Choroid plexus epithelial cell (primary cell): ENCODE data around the gene GPR180.

Experiments
- DNase-seq: peaks from one replicate; pipeline ENCODE4 v3.0.0-alpha.2; 2010; ENCODE audit warnings: low read depth
- H3K4me3 ChIP-seq: 2 replicates; pipeline ENCODE4 v1.5.1; 2011; ENCODE audit warnings: low read depth, mild to moderate bottlenecking, control low read depth, low read length, moderate library complexity
- TF ChIP-seq, protein P1 (sequence below): conservative IDR thresholded peaks from 2 replicates; pipeline ENCODE4 v1.5.1; 2011; ENCODE audit warnings: low read depth, mild to moderate bottlenecking, control low read depth, inconsistent platforms, low read length, moderate library complexity

Gene GPR180

DNA sequence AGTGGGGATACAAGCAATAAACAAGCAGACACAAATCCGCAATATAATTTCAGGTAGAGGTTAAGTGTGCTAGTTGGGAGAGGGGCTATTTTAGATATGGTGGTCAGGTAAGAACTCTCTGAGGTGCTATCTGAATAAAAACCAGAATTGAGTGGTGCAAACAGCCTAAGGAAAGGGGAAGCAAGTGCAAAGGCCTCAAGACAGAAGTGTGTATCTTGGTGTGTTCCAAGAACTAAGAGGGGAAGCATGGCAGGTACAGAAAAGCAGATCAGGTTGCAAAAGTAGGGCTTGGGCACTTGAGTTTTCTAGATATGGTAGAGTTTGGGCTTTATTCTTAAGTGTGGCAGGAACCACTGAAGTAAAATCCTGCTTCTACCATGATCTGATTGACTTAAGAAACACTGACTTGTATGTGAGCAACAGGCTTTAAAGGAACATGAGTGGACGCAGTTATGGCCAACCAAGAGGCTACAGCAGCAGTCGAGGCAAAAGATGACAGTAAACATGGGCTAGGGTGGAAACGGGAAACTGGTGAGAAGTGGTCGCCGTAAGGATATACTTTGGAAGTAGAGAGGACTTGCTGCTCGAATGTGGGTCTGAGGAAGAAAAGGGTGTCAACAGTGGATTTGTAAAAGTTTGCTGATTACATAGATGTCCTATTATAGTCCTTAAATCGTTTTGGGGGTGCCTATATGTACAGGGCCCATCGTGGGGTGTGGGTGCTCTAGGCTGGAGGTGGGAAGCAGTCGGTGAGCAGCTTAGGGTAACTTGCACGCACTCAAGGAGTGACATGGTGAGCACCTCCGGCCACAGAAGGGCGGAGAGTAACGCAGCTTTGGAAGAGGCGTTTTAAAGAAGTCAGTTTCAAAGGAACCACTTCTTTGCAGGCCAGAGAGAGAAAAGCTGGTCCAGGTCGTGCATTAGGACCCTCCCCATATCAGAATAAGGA is 6.4 kb upstream of the GPR180 start:
- peak overlapping the region; percentile 74 for H3K4me3 ChIP-seq
- peak; percentile 38 for DNase-seq
- TF ChIP-seq, protein P1, sequence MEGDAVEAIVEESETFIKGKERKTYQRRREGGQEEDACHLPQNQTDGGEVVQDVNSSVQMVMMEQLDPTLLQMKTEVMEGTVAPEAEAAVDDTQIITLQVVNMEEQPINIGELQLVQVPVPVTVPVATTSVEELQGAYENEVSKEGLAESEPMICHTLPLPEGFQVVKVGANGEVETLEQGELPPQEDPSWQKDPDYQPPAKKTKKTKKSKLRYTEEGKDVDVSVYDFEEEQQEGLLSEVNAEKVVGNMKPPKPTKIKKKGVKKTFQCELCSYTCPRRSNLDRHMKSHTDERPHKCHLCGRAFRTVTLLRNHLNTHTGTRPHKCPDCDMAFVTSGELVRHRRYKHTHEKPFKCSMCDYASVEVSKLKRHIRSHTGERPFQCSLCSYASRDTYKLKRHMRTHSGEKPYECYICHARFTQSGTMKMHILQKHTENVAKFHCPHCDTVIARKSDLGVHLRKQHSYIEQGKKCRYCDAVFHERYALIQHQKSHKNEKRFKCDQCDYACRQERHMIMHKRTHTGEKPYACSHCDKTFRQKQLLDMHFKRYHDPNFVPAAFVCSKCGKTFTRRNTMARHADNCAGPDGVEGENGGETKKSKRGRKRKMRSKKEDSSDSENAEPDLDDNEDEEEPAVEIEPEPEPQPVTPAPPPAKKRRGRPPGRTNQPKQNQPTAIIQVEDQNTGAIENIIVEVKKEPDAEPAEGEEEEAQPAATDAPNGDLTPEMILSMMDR, result no peak

DNA sequence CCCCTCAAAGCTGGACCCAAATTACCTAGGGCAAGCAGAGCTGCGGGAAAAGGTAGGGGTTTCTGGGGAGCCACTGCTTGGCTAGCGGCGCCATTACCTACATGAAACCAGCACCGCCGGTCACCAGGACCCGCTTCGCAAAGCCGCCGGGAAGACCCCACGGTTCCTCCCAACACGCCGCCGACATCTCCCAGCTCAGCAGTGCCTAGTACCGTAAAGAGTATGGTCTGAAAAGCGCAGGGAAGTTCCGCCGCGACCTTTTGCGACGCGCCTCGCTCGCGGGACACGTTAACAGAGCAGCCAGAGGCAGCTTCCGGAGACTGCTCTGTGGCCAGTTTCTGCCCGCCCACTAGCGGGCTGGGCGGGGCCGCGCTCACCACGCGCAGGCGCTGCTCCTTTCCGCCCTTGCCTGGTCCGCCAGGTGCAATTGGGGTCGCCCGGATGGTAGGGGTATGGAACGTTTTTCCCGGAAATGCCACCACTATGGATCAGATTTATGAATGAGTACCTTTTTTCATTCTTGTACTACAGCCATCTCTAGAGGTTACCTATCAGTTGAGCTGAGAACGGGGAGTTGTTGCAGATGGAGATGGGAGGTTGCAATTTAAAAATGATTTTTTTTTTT is 5.6 kb upstream of the GPR180 start, which contains the start of gene TGDS:
Gene TGDS, minus strand, starts transcription at position 203 of the 625 bp plus-strand sequence. Its CDS starts 16 bp downstream, at position 187.
- TF ChIP-seq, protein P1, result no peak
- peak; percentile 95 for DNase-seq
- peak within 1 kb of the TSS; percentile 74 for H3K4me3 ChIP-seq

DNA sequence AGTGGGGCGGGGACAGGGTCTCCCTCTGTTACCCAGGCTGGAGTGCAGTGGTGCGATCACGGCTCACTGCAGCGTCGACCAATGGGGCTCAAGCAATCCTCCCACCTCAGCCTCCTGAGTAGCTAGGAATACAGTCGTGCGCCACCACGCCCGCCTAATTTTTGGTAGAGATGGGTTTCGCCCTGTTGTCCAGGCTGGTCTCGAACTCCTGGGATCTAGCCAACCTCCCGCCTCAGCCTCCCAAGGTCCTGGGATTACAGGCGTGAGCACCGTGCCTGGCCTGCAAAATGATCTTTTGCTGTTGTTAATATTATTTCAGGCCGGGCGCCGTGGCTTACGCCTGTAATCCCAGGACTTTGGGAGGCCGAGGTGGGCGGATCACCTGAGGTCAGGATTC is 5.1 kb upstream of the GPR180 start:
- DNase-seq, result no peak
- TF ChIP-seq, protein P1, result no peak
- peak overlapping the region; percentile 74 for H3K4me3 ChIP-seq

DNA sequence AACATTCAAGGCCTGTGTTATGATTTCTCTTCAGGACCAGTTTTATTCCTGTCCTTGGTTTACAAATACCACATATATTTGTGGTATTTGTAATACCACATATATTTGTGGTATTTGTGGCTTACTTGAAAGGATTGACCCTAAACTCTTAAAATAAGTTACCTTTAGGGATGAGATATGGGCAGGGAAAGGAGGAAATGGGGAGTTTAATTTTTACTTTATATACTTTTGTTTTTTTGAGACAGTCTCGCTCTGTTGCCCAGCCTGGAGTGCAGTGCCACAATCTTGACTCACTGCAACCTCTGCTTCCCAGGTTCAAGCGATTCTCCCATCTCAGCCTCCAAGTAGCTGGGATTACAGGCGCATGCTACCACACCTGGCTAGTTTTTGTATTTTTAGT is 3.4 kb upstream of the GPR180 start:
- DNase-seq, result no peak
- TF ChIP-seq, protein P1, result no peak
- H3K4me3 ChIP-seq, result no peak overlapping the region

DNA sequence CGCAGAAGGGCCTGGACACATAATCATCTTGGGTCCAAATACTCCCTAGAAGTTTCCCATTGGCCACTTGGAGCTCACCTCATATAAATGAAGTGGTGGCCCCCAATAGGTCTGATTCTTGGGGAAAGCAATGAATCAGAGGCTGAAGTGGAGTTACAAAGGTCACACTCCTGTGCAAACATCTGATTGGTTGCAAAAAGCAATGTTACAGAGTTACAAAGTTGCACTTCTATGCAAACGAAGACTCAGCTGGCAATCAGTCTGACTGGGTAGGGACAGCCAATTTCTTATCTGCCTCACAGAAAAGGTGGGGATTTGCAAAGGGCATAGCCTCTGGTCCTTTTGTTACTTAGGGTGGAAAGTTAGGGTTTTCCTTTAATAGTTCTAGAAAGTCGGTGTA is 1.8 kb upstream of the GPR180 start:
- TF ChIP-seq, protein P1, result no peak
- no peak for DNase-seq

DNA sequence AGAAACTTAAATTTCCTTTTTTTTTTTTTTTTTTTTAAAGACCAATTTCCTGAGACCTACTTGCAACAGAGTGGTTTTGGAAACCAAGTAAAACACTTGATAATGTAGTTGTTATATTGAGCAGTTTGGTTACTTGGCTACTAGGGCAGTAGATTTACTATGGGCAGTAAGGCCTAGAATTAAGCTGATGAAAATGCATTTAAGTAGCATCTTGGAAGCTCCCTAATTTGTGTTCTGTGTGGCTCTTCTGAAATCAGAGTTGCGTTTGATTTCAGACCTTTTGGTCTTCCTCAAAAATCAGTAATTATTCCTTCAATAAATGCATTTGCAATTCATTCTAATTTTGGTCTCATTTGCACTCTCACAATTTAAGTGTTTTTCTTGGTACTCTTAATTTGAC is 810 bp downstream of the GPR180 start:
- DNase-seq, result no peak
- peak overlapping the region; percentile 96 for H3K4me3 ChIP-seq
- TF ChIP-seq, protein P1, result no peak

More for the DNA sequence above, 1.8 kb upstream of the GPR180 start:
- no peak overlapping the region for H3K4me3 ChIP-seq

DNA sequence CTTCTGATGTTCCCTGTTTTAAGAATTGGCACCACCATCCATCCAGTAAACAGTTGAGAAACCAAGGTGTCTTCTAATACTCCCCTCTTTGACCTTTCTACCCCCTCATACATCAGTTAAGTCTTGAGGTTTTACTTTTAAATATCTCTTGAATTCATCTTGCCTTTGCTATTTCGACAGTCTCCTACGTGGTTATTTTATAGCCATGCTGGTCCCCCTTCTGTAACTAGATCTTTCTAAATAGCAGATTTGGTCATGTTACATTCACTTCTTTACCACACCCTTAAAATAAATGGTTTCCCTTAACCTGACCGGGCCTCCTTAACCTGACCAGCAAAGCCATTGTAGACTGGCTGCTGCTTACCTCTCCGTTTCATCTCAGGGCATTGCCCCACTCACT is 5.4 kb downstream of the GPR180 start:
- TF ChIP-seq, protein P1, result no peak
- no peak overlapping the region for H3K4me3 ChIP-seq
- no peak for DNase-seq
